Esophagus squamous epithelium (tissue), 5 donors: ENCODE results near the gene SNX6. TPM values are rescaled to one million over a fixed set of nuclear protein-coding genes. Genes with fewer than 3 reads are reported as not detected.
A peak's percentile ranks its signal among the peaks of the same experiment; 100 is the strongest.
"Not testable (repeated sequence)": the region's sequence is repeated elsewhere in the genome, so short reads cannot be mapped to it uniquely, and the experiment has no call there.

Experiments
- DNase-seq: peaks from one replicate; lab custom pipeline; 2025; lab: John Stamatoyannopoulos, UW
- H3K27ac ChIP-seq, 4 donors: fragments of 200-600 bp; sonication (generic); one replicate each; pipeline ENCODE4 v1.5.1; 2016 to 2019; ENCODE audit warnings: mild to moderate bottlenecking in 1 of 4
- H3K27me3 ChIP-seq, 4 donors: fragments of 200-600 bp; sonication (generic); 1 replicate in 3 of 4; 2 replicates in 1 of 4; pipeline versions ENCODE4 v1.5.1 to v1.6.0; 2017 to 2021; ENCODE audit warnings: antibody characterized with exemption in 1 of 4
- H3K36me3 ChIP-seq, 3 donors: fragments of 200-600 bp; sonication (generic); one replicate each; pipeline ENCODE4 v1.5.1; 2016 to 2019
- H3K4me1 ChIP-seq, 3 donors: fragments of 200-600 bp; sonication (generic); one replicate each; pipeline ENCODE4 v1.5.1; 2017 to 2019
- H3K4me3 ChIP-seq, 4 donors: fragments of 200-600 bp; sonication (generic); 1 replicate in 3 of 4; 2 replicates in 1 of 4; pipeline ENCODE4 v1.5.1; 2016 to 2019; ENCODE audit warnings: mild to moderate bottlenecking in 2 of 4, moderate library complexity in 1 of 4
- H3K9me3 ChIP-seq, 3 donors: fragments of 200-600 bp; sonication (generic); one replicate each; pipeline ENCODE4 v1.5.1; 2016 to 2019
- POLR2A ChIP-seq, 4 donors: fragments of 450-650 bp; IDR thresholded peaks; one replicate each; pipeline ENCODE4 v1.6.1; 2017; ENCODE audit warnings: antibody characterized with exemption in 4 of 4, mild to moderate bottlenecking in 4 of 4, moderate library complexity in 3 of 4
- WGBS, 2 donors: methylation state at CpG; one replicate each; pipeline ENCODE4 v1.1.5; 2018; 5-methylcytosine and 5-hydroxymethylcytosine counted together
- intact Hi-C: fragments of 100-400 bp; cut with DNase I; formaldehyde crosslinking; loops from one replicate; pipeline ENCODE4 v1.15.0; 2022
- small RNA-seq, 4 donors: library from RNA; depleted of rRNA; stranded (forward); fragments of <200 nt; gene quantifications; one replicate each; pipeline ENCODE3, GENCODE V24; 2016
- total RNA-seq, 4 donors: library from RNA; depleted of rRNA; stranded (reverse); fragments of >200 nt; gene quantifications; one replicate each; pipeline ENCODE4 v1.1.0, GENCODE V29; 2016
- TF ChIP-seq, protein P1 (sequence below), 6 experiments: fragments of 450-650 bp in 4 of 6; fragments of 200-600 bp in 2 of 6; sonication (generic) in 2 of 6; IDR thresholded peaks; one replicate each; pipeline ENCODE4 v1.5.1; 2016 to 2019; ENCODE audit warnings: antibody characterized with exemption in 6 of 6, mild to moderate bottlenecking in 4 of 6, moderate library complexity in 4 of 6
- donor health status: DM: yes; HTN: yes; CAD: no.

SNX6 gene
- total RNA-seq, 4 donors from 2014 or later = 77.6 to 162 (median 111) TPM

GRCh38 chr14:34527591-34527990, 102.4 kb downstream of the SNX6 start:
- Histone ChIP-seq H3K27ac (no peak overlapping the region), H3K4me3 (no peak overlapping the region), H3K9me3 (no peaks in the 10 kb centered on the region), H3K27me3 (no peaks in the 10 kb centered on the region), H3K4me1 (no peaks in the 10 kb centered on the region), H3K36me3 (peaks cover 9 to 100% (median 73%) of the 10 kb centered on the region in 3 donors)
- intact Hi-C loops = no loop called here
- WGBS, 2 donors = 79 to 92% methylated on average over 1 of the region's 1 CpG
- TF ChIP-seq POLR2A (IDR thresholded peaks at IDR 0.05) = no peak
- TF ChIP-seq, protein P1, sequence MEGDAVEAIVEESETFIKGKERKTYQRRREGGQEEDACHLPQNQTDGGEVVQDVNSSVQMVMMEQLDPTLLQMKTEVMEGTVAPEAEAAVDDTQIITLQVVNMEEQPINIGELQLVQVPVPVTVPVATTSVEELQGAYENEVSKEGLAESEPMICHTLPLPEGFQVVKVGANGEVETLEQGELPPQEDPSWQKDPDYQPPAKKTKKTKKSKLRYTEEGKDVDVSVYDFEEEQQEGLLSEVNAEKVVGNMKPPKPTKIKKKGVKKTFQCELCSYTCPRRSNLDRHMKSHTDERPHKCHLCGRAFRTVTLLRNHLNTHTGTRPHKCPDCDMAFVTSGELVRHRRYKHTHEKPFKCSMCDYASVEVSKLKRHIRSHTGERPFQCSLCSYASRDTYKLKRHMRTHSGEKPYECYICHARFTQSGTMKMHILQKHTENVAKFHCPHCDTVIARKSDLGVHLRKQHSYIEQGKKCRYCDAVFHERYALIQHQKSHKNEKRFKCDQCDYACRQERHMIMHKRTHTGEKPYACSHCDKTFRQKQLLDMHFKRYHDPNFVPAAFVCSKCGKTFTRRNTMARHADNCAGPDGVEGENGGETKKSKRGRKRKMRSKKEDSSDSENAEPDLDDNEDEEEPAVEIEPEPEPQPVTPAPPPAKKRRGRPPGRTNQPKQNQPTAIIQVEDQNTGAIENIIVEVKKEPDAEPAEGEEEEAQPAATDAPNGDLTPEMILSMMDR (IDR thresholded peaks at IDR 0.05) = no peak
- DNase-seq = no peak

DNA sequence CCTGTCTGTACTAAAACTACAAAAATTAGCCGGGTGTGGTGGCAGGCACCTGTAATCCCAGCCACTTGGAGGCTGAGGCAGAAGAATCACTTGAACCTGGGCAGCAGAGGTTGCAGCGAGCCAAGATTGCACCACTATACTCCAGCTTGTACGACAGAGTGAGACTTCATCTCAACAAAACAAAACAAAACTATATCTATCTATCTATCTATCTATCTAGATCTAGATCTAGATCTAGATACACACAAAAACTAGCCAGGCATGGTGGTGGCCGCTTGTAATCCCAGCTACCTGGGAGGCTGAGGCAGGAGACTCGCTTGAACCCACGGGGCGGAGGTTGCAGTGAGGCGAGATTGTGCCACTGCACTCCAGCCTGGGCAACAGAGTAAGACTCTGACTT, 105.7 kb downstream of the SNX6 start:
- WGBS, 2 donors = 95 to 100% methylated on average over 7 to 8 of the region's 8 CpGs
- DNase-seq, intact Hi-C loops: not testable (repeated sequence)

GRCh38 chr14:34522496-34522895, 107.5 kb downstream of the SNX6 start:
- DNase-seq = no peak
- Histone ChIP-seq H3K36me3 (peaks cover 4 to 100% (median 66%) of the 10 kb centered on the region in 3 donors), H3K9me3 (no peaks in the 10 kb centered on the region), H3K4me3 (no peak overlapping the region), H3K4me1 (peaks cover 0 to 14% (median 0%) of the 10 kb centered on the region in 3 donors), H3K27ac (no peak overlapping the region), H3K27me3 (no peaks in the 10 kb centered on the region)
- 59 to 83% methylated on average over 2 of the region's 2 CpGs for WGBS, 2 donors
- TF ChIP-seq, protein P1 (IDR thresholded peaks at IDR 0.05) = no peak
- no peak for TF ChIP-seq POLR2A (IDR thresholded peaks at IDR 0.05)
- intact Hi-C loops = no loop called here

More for the DNA sequence above, 105.7 kb downstream of the SNX6 start:
- peaks cover 4 to 100% (median 61%) of the 10 kb centered on the region in 3 donors for H3K36me3 ChIP-seq
- H3K4me3 ChIP-seq, H3K9me3 ChIP-seq, H3K27ac ChIP-seq, H3K27me3 ChIP-seq: not testable (repeated sequence)
- peaks cover 0 to 14% (median 0%) of the 10 kb centered on the region in 3 donors for H3K4me1 ChIP-seq

- H3K27ac ChIP-seq, H3K4me3 ChIP-seq, DNase-seq, H3K9me3 ChIP-seq, H3K27me3 ChIP-seq, intact Hi-C loops: not testable (repeated sequence)
- WGBS, 2 donors = 90 to 97% methylated on average over 6 of the region's 6 CpGs
- peaks cover 4 to 100% (median 60%) of the 10 kb centered on the region in 3 donors for H3K36me3 ChIP-seq
- H3K4me1 ChIP-seq = peaks cover 0 to 14% (median 0%) of the 10 kb centered on the region in 3 donors
Measured at GRCh38 chr14:34521071-34521470, 108.9 kb downstream of the SNX6 start.

DNA sequence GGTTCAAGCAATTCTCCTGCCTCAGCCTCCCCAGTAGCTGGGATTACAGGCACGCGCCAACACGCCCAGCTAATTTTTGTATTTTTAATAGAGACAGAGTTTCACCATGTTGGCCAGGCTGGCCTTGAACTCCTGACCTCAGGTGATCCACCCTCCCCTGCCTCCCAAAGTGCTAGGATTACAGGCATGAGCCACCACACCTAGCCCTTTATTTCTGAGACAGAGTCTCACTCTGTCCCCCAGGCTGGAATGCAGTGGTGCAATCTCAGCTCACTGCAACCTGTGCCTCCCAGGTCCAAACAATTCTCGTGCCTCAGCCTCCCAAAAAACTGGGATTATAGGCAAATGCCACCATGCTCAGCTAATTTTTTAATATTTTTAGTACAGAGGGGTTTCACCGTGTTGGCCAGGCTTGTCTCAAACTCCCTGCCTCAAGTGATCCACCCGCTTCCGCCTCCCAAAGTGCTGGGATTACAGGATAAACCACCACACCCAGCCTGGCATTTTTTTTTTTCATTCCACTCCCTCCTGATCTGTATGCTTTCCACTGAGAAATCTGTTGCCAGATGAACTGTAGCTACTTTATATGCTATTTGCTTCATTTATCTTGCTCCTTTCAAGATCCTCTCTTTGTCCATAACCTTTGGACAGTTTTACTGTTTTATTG, 109.5 kb downstream of the SNX6 start:
- H3K36me3 ChIP-seq = peaks cover 4 to 100% (median 54%) of the 10 kb centered on the region in 3 donors
- H3K9me3 ChIP-seq, H3K27me3 ChIP-seq, intact Hi-C loops, DNase-seq, H3K4me3 ChIP-seq: not testable (repeated sequence)
- peak overlapping the region in 3 of 4 donors; percentile 3 to 44 (median 42) for H3K27ac ChIP-seq
- H3K4me1 ChIP-seq = peaks cover 0 to 14% (median 0%) of the 10 kb centered on the region in 3 donors
- 80 to 85% methylated on average over 7 of the region's 7 CpGs for WGBS, 2 donors

Small RNAs within 50 kb of the gene (small RNA-seq; reads per million reads assigned to genes)
- gene RNU1-27P = 0 reads per million in 4 donors
- 0 reads per million in 4 donors for gene RNU1-28P
- 0 reads per million in 4 donors for gene RNU6-1261P

Other genes starting within 250 kb of the SNX6 start
- gene SPTSSA, start 167.9 kb downstream of the SNX6 start, total RNA-seq = 10 to 100 TPM in 3 of 4 donors, 1 to 10 TPM in 1; 9.4 to 35.0 (median 17.3) TPM
- gene EAPP, start 90.4 kb downstream of the SNX6 start, total RNA-seq = 10 to 100 TPM; 14.6 to 39.7 (median 30.7) TPM
- 10 to 100 TPM in 2 of 4 donors, 1 to 10 TPM in 2; 4.5 to 58.7 (median 10.0) TPM for gene CFL2, start 84.4 kb upstream of the SNX6 start, total RNA-seq
- gene BAZ1A, start 245.2 kb upstream of the SNX6 start, total RNA-seq = 10 to 100 TPM; 19.1 to 57.5 (median 53.8) TPM